Measurements from ENCODE around the gene MED29. TPM values are rescaled to one million over a fixed set of nuclear protein-coding genes. Genes with fewer than 3 reads are reported as not detected.
A peak's percentile ranks its signal among the peaks of the same experiment; 100 is the strongest.

Gene MED29
- total RNA-seq, 1 donor from 2014 or later: 29.3 TPM

DNA sequence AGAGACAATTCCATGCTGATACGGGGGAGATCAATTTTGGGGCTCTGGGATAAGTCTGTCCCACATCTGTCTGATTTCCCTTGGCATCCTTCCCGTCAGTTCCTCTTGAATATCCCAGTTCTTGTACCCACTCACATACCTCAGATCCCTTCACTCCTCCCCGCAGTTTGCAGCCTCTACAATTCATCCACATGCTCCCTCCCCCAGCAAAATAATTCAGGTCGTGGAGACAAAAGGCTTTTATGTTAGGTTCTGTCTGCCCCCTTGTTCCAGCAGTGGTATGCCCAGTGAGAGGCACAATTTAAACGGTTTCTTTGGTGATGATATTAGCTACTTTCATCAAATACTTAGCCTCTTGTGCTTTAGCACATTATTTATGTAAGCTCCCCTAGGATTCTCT lies 35.0 kb downstream of the MED29 start:
- DNase-seq (ENCODE audit: low read depth): no peak

DNA sequence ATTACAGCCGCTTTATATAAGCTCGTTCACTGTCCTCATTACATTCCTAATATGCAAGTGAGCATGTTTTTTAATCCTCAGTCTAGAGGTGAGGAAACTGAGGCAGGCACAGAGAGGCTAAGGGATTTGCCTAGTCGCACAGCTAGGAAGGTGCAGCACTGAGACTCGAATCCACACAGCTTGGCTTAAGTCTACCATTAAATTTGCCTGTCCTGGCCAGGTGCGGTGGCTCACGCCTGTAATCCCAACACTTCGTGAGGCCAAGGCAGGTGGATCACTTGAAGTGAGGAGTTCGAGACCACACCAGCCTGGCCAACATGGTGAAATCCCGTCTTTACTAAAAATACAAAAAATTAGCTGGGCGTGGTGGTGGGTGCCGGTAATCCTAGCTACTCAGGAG lies 36.5 kb downstream of the MED29 start:
- DNase-seq (ENCODE audit: low read depth): no peak

- DNase-seq (ENCODE audit: low read depth): peak; percentile 94
Observed at GRCh38 chr19:39428283-39429112, 37.3 kb downstream of the MED29 start.

DNA sequence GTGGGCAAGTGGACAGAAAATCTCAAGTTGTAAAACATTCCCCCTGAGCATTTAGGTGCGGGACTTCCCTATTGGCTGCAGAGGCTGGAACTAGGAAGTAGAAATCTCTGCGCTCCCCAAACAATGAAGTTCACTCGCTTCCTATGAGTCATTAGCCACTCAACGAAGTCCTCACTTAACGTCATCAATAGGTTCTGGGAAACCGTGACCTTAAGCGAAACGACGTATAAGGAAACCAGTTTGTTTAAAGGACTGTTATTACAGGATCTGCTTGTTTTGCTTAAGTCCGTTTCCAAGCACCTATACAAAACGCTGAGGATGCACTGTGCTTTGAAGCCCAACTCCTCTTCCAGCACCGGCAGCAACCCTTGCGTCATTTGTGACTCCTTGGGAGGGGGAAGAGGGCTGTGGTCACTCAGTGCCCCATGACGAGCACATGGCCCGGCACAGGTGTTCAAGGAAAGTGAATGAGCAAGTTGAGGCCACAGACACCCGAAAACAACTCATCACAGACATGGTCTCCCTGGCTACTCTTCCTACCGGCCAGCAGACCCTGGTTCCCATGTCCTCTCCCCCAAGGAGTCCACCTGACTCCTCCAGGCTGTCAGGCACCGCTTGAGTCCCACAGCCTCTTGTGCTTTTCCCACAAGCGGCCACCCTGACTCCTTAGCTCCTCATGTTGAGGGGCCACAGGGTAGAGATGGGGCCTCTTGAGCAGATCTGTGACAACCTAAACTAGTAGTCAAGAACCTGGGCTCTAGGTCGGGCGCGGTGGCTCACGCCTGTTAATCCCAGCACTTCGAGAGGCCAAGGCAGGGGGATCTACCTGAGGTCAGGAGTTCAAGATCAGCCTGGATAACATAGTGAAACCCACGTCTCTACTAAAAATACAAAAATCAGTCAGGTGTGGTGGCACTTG lies 39.8 kb downstream of the MED29 start:
- peak; percentile 65 for DNase-seq (ENCODE audit: low read depth)

DNA sequence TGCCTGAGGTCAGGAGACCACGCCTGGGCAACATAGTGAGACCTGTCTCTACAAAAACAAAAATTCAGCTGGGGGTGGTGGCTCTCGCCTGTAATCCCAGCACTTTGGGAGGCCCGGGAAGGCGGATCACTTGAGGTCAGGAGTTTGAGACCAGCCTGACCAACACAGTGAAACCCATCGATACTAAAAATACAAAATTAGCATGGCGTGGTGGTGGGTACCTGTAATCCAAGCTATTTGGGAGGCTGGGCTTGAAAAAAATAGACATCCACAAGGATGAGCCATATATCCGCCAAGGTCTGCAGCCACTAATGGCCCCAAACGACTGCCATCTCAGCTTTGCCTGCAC lies 41.5 kb downstream of the MED29 start:
- no peak for DNase-seq (ENCODE audit: low read depth)

- DNase-seq (ENCODE audit: low read depth): no peak
Observed at GRCh38 chr19:39433480-39434079, 42.4 kb downstream of the MED29 start.

DNA sequence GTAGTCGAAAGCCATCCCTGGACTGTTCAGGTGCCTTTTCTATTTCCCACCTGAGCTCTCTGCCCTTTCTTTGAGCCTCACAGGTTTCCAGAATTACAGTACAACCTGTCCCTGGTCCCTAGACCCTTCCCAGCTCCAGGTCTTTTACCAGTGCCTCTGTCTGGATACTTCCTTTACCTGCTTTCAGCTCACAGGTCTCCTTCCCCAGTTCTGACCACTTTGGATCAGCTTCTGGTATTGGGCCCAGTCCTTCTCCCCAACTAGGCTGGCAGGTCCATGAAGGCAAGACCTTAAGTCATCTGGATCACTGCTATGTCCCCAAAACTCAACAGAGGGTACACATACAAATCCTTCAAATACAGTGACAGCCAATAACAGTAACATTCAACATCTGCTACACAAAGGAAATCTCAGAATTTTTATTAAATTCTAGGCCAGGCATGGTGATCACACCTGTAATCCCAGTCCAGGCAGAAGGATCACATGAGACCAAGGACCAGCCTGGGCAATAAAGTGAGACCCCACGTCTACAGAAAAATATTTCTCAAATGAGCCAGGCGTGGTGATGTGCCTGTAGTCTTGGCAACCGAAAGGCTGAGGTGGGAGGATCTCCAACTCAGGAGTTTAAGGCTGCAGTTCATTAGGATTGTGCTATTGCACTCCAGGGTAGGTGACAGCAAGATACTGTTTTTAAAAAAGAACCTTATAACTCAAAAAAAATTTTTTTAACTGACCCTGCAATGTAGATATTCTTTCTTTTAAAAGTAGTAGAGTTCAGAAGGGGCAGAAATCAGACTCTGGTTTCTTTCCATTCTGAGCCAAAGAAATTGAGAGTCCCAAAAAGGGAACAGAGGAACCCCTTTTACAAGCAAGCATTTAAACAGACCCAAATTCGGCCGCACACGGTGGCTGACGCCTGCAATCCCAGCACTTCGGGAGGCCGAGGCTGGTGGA lies 43.2 kb downstream of the MED29 start:
- DNase-seq (ENCODE audit: low read depth): no peak

DNA sequence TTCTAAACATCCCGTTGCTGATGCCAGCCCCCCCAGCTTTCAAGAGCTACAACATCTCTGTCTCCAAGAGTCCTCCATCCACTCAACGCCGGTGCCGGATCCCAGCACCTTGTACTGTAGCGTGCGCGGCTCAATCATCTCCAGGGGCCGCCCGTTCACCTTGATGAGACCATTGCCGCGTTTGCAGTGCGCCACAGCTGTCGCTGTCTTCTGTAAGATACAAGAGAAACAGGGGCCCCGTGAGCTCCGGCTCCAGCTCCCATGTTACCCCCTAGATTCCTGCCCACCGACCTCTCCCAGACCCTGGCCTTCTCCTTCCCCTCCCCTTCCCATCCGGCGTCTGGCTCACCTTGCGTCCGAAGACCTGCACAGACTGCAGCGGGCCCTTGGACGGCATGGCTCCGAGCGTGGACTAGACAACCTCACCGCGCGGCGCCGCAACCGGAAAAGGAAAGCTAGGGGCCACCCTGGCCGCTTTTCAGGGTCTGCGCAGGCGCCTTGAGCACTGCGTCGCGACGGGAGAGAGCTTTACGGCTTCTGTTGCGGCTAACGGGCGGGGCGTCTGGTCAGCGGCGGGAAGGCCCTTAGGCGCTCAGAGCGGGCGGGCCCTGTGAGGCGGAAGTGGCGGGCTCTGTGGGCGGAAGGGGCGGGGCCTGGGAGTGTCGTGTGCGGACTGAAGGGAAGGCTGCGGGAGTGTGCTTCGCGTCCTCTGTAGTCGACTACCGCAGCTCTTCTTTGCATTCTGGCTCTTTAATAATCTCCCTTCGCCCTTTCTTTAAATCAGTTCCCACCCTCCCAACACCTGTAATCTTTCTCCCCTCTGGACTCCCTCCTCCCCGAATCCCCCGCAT lies 44.5 kb downstream of the MED29 start, which contains the start of gene RPS16:
TSS of gene RPS16 (minus strand) at position 451 of the 851 bp plus-strand sequence. CDS start at position 397, 54 bp downstream.
- peak; percentile 98 for DNase-seq (ENCODE audit: low read depth)

DNA sequence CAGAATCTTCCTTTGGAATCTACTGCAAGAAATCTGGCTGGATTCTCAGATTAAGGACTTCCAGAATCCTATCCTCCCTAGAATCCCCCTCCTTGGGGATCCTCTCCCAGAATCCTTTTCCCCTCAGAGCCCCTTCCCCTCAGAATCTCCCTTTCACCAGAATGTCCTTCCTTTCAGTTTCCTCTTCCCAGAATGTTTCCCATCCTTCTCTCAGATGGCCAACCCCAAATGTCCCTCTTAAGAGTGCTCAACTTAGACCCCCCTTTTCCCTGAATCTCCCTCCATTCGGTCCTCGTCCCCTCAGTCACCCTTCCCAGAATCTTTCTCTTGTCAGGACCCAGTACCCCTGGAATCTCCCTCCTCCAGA lies 45.2 kb downstream of the MED29 start:
- no peak for DNase-seq (ENCODE audit: low read depth)

DNA sequence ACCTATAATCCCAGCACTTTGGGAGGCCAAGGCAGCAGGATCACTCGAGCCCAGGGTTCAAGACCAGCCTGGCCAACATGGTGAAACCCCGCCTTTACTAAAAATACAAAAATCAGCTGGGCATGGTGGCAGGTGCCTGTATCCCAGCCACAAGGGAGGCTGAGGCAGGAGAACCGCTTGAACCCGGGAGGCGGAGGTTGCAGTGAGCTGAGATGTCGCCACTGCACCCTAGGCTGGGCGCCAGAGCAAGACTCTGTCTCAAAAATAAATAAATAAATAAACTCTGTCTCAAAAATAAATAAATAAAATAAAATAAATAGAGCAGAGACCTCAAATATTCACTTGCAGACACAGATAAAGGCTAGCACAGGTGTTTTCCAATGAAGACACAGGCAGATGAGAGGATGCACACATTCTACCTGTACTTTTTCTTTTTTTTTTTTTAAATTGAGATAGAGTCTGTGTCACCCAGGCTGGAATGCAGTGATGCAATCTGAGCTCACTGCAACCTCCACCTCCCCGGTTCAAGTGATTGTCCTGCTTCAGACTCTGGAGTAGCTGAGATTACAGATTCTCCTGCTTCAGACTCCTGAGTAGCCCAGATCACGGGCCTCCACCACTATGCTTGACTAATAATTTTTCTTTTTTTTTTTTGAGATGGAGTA lies 47.2 kb downstream of the MED29 start:
- no peak for DNase-seq (ENCODE audit: low read depth)

DNA sequence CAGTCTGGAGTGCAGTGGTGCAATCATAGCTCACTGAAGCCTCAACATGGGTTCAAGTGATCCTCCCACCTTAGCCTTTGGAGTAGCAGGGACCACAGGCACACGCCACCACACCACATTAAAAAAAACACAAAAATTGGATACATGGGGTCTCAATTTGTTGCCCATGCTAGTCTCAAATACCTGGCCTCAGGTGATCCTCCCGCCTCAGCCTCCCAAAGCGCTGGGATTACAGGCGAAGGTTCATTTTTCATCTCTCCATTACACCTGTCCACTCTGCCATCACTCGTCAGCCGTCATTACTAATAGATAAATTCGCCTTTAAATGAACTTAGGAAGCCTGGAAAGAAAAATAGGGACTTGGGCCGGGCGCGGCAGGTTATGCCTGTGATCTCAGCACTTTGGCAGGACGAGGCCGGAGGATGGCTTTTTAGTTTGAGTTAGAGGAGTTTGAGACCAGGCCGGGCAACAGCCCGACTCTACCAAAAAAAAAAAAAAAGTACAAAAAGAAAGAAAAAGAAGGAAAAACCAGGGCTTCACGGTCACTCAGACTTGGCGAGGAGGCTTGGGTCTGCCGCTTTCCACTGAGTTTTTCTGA lies 53.5 kb downstream of the MED29 start:
- DNase-seq (ENCODE audit: low read depth): no peak

DNA sequence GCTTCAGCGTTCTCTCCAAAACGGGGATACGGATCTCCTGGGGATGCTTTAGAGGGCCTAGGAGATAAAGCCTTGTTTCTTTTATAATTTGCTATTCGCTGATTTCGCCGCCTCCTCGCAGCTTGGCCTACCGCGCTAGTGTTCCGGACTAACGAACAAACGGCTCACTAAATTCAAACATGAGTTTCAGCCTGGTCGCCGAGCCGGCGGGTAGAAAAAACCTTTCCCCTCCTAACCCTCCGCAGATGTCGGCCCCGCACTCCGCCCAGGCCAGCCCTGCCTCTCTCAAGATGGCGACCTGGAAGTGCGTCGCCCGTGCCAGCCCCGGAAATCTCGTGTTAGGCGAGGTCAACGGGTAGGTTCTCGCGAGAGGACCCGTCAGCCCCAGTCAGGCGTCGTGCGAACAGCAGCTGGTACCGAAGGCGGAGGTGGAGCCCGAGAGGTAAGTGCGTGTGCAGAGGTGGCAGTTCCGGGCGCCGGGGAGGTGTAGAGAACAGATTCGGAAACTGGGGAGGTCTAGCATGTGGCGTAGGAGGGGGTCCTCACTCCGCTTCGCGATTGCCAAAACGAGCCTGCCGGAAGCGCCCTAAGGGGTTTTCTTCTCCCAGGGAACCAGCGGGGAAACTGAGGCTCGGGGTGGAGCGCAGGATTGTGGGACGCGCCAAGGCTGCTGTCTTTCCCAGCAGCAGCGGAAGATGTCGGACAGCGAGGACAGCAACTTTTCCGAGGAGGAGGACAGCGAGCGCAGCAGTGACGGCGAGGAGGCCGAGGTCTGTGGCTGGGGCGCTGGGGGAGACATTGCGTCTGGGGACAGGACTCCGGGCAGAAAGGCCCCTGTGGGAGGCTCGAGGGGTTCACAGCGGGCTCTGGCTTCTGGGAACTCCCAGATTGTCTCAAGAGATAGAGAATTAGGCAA lies 54.3 kb downstream of the MED29 start, which contains the start of gene SUPT5H:
TSS of gene SUPT5H (plus strand) at position 387 of the 916 bp plus-strand sequence. CDS start at position 696, 309 bp downstream.
- peak; percentile 97 for DNase-seq (ENCODE audit: low read depth)

GRCh38 chr19:39446365-39447084 lies 55.3 kb downstream of the MED29 start:
- DNase-seq (ENCODE audit: low read depth): no peak

- peak; percentile 73 for DNase-seq (ENCODE audit: low read depth)
Observed at GRCh38 chr19:39448271-39448670, 57.1 kb downstream of the MED29 start.

DNA sequence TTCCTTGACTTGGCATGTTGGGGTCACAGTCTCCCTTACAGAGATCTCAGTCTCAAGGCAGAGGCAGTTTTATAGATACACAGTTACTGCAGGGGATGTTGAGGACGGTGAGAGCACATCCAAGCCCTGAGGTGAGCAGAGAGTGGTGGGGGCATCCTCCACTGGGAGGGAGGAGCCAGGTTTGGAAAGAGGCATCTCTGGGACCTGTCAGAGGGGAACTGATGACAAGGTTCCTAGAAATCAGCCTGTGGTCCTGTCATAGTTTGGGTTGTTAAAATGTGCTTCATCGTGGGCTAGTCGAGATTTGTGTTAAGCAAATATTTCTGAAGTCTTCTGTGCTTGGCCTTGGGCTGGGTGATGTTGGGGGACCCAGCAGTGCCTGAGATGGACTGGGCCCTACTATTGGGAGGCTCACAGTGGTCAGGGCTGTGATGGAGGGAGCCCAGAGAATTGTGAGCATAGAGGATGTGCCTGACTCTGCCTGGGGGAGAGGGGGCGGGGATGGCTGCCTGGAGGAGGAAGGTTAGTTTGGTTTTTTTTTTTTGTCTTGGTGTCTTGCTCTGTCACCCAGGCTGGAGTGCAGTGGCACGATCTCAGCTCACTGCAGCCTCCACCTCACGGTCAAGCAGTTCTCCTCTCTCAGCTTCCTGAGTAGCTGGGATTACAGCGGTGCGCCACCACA lies 58.1 kb downstream of the MED29 start:
- DNase-seq (ENCODE audit: low read depth): no peak

All from myocyte (in vitro differentiated cells).